ENCODE results near the gene RPS4Y1. TPM values are rescaled to one million over a fixed set of nuclear protein-coding genes. Genes with fewer than 3 reads are reported as not detected.
"Not testable (repeated sequence)": the region's sequence is repeated elsewhere in the genome, so short reads cannot be mapped to it uniquely, and the experiment has no call there.

Gene RPS4Y1
- total RNA-seq (not detected), polyA plus RNA-seq (100 to 1,000 TPM in 2 of 3 donors, not detected in 1; 197 to 320 TPM)
- long read RNA-seq, donor 1: 0 reads
- long read RNA-seq, donor 2: 0 reads

- ATAC-seq (no peak), DNase-seq (no peak)
- Histone ChIP-seq H3K4me1 (no peaks in the 10 kb centered on the region), H3K4me3 (no peak within 1 kb of the TSS), H3K9me3 (no peaks in the 10 kb centered on the region), H3K27me3 (ENCODE audit: insufficient read depth in 3 of 3, low read length in 2 of 3) (no peaks in the 10 kb centered on the region), H3K27ac (no peak within 1 kb of the TSS), H3K36me3 (ENCODE audit: insufficient read depth in 1 of 2, low read depth in 1 of 2) (no peaks in the 10 kb centered on the region)
- intact Hi-C loops (cut with DNase I): no loop called here
- WGBS, 3 donors: 0% methylated on average over 21 to 22 of the region's 22 CpGs; no CpG with 5 or more reads in 1 of the 3 donors
- TF ChIP-seq CTCF (IDR thresholded peaks at IDR 0.05): no peak
These were observed at the start of gene RPS4Y1 for GRCh38 chrY:2841471-2841893. Gene RPS4Y1 (plus strand): TSS chrY:2841602. CDS start chrY:2841625, 23 bp downstream.

- Histone ChIP-seq H3K36me3 (ENCODE audit: insufficient read depth in 1 of 2, low read depth in 1 of 2) (no peaks in the 10 kb centered on the region), H3K27me3 (ENCODE audit: insufficient read depth in 3 of 3, low read length in 2 of 3) (no peaks in the 10 kb centered on the region), H3K27ac (no peak overlapping the region), H3K4me1 (no peaks in the 10 kb centered on the region), H3K4me3 (no peak overlapping the region), H3K9me3 (no peaks in the 10 kb centered on the region)
- DNase-seq (no peak), ATAC-seq (no peak)
- 59 to 70% methylated on average over 7 of the region's 7 CpGs; no CpG with 5 or more reads in 1 of the 3 donors for WGBS, 3 donors
- TF ChIP-seq CTCF (IDR thresholded peaks at IDR 0.05): no peak
- intact Hi-C loops (cut with DNase I): no loop called here
These were observed 44.4 kb upstream of the RPS4Y1 start for GRCh38 chrY:2796977-2797523.

- Histone ChIP-seq H3K27ac (no peak overlapping the region), H3K4me1 (no peaks in the 10 kb centered on the region), H3K9me3 (no peaks in the 10 kb centered on the region), H3K36me3 (ENCODE audit: insufficient read depth in 1 of 2, low read depth in 1 of 2) (no peaks in the 10 kb centered on the region), H3K4me3 (no peak overlapping the region), H3K27me3 (ENCODE audit: insufficient read depth in 3 of 3, low read length in 2 of 3) (no peaks in the 10 kb centered on the region)
- no peak for TF ChIP-seq CTCF (IDR thresholded peaks at IDR 0.05)
- ATAC-seq (no peak), DNase-seq (no peak)
- intact Hi-C loops (cut with DNase I): no loop called here
These were observed 43.4 kb upstream of the RPS4Y1 start for GRCh38 chrY:2797991-2798390.

GRCh38 chrY:2800246-2800645 is 41.2 kb upstream of the RPS4Y1 start:
- Histone ChIP-seq H3K9me3 (no peaks in the 10 kb centered on the region), H3K36me3 (ENCODE audit: insufficient read depth in 1 of 2, low read depth in 1 of 2) (no peaks in the 10 kb centered on the region), H3K4me3 (no peak overlapping the region), H3K27me3 (ENCODE audit: insufficient read depth in 3 of 3, low read length in 2 of 3) (no peaks in the 10 kb centered on the region), H3K27ac (no peak overlapping the region), H3K4me1 (no peaks in the 10 kb centered on the region)
- 29 to 34% methylated on average over 2 of the region's 2 CpGs; no CpG with 5 or more reads in 1 of the 3 donors for WGBS, 3 donors
- no peak for ATAC-seq
- intact Hi-C loops (cut with DNase I): no loop called here
- DNase-seq: no peak
- TF ChIP-seq CTCF (IDR thresholded peaks at IDR 0.05): no peak

GRCh38 chrY:2817146-2817896 is 24.1 kb upstream of the RPS4Y1 start:
- H3K4me3 ChIP-seq; H3K27ac ChIP-seq; ATAC-seq; DNase-seq; intact Hi-C loops (cut with DNase I); H3K36me3 ChIP-seq (ENCODE audit: insufficient read depth in 1 of 2, low read depth in 1 of 2); H3K9me3 ChIP-seq; H3K27me3 ChIP-seq (ENCODE audit: insufficient read depth in 3 of 3, low read length in 2 of 3); H3K4me1 ChIP-seq: not testable (repeated sequence)
- 79 to 86% methylated on average over 7 to 10 of the region's 10 CpGs; no CpG with 5 or more reads in 1 of the 3 donors for WGBS, 3 donors

All from psoas muscle (tissue), 8 donors.